K562 (cell line): ENCODE measurements around the gene PPIL6. TPM values are rescaled to one million over a fixed set of nuclear protein-coding genes. Genes with fewer than 3 reads are reported as not detected.

Source experiments
- ATAC-seq: fragments of 200-7000 bp; cut with Tn5 transposase; 3 replicates; pipeline ENCODE4 v1.9.1; 2020; ENCODE audit warnings: moderate library complexity
- BruUV-seq: library from RNA; stranded (reverse); fragments of 400-500 nt; replicated peaks from 2 replicates; lab custom pipeline; 2021; lab: Mats Ljungman, UMichigan
- CTCF ChIA-PET: fragments of 300-600 bp; formaldehyde crosslinking; extraction: SDS; loops from one replicate; lab custom pipeline; 2021; ENCODE audit warnings: low intra/inter-chr PET ratio; lab: Yijun Ruan, JAX
- POLR2A ChIA-PET: fragments of 300-600, 350-650 bp; sonication (Branson Sonifier 250); formaldehyde crosslinking; extraction: SDS; loops from one replicate; lab custom pipeline; 2021; ENCODE audit warnings: antibody characterized with exemption, inconsistent platforms; lab: Yijun Ruan, JAX
- DNase-seq, 4 experiments: peaks; one replicate each; pipeline versions ENCODE4 v3.0.0 to v3.0.0-alpha.2; 2011 to 2018; ENCODE audit warnings: low spot score in 3 of 4, mixed read lengths in 3 of 4; ENCODE audit errors: extremely low read depth in 1 of 4
- FAIRE-seq: peaks from 2 replicates; lab custom pipeline; 2011; peaks lifted over from hg19 to GRCh38; lab: Jason Lieb, UNC
- H2AFZ ChIP-seq: 2 replicates; pipeline ENCODE4 v1.6.0; 2011; ENCODE audit warnings: low read depth, low read length, control low read depth, inconsistent platforms
- H3K27ac ChIP-seq: fragments of 200-600 bp; 3 replicates; pipeline ENCODE4 v1.8.0; 2011; ENCODE audit warnings: low read depth, mild to moderate bottlenecking, control low read depth, inconsistent platforms, low read length, moderate library complexity, mixed read lengths; ENCODE audit errors: extremely low read depth
- H3K27me3 ChIP-seq, 2 experiments: fragments of 300-600 bp in 1 of 2; 2 replicates in 1 of 2; 3 replicates in 1 of 2; pipeline versions ENCODE4 v1.6.0 to v1.8.0; 2011; ENCODE audit warnings: inconsistent platforms in 2 of 2, low read length in 2 of 2, mild to moderate bottlenecking in 1 of 2, mixed read lengths in 1 of 2, moderate library complexity in 1 of 2; ENCODE audit not compliant: control insufficient read depth in 2 of 2, insufficient read depth in 2 of 2
- H3K36me3 ChIP-seq: fragments of 300-600 bp; 3 replicates; pipeline ENCODE4 v1.8.0; 2011; ENCODE audit warnings: mild to moderate bottlenecking, low read length, inconsistent platforms; ENCODE audit not compliant: control insufficient read depth, insufficient read depth
- H3K4me1 ChIP-seq, 2 experiments: fragments of 200-600 bp in 1 of 2; replicated peaks in 1 of 2; 2 replicates in 1 of 2; 3 replicates in 1 of 2; pipeline versions ENCODE4 v1.5.1 to v1.8.0; 2011; ENCODE audit warnings: inconsistent platforms in 2 of 2, low read length in 2 of 2, mild to moderate bottlenecking in 1 of 2, mixed read lengths in 1 of 2, moderate library complexity in 1 of 2; ENCODE audit not compliant: control insufficient read depth in 2 of 2, insufficient read depth in 2 of 2
- H3K4me2 ChIP-seq: 2 replicates; pipeline ENCODE4 v1.6.1; 2011; ENCODE audit warnings: low read length, control low read depth, inconsistent platforms, mixed read lengths; ENCODE audit not compliant: insufficient read depth
- H3K4me3 ChIP-seq: fragments of 200-600 bp; sonication (generic), shearing (Covaris generic); 2 replicates; pipeline ENCODE4 v1.5.1; 2016; ENCODE audit warnings: control low read depth, inconsistent platforms
- H3K79me2 ChIP-seq: fragments of 200-600 bp; 3 replicates; pipeline ENCODE4 v1.8.0; 2011; ENCODE audit warnings: low read length, inconsistent platforms; ENCODE audit not compliant: control insufficient read depth, insufficient read depth
- H3K9ac ChIP-seq, 2 experiments: 2 replicates each; pipeline versions ENCODE4 v1.6.0 to v1.6.1; 2011; ENCODE audit warnings: low read depth in 2 of 2, low read length in 2 of 2, control low read depth in 1 of 2, inconsistent platforms in 1 of 2, mild to moderate bottlenecking in 1 of 2, mixed read lengths in 1 of 2; ENCODE audit not compliant: insufficient read depth in 1 of 2
- H3K9me1 ChIP-seq: one replicate; pipeline ENCODE4 v1.6.0; 2011; ENCODE audit warnings: inconsistent platforms, mild to moderate bottlenecking, low read length, moderate library complexity; ENCODE audit not compliant: control insufficient read depth, insufficient read depth
- H3K9me3 ChIP-seq: replicated peaks from 2 replicates; pipeline ENCODE4 v1.5.1; 2011; ENCODE audit warnings: low read depth, low read length, inconsistent platforms; ENCODE audit not compliant: control insufficient read depth, insufficient read depth
- H4K20me1 ChIP-seq: replicated peaks from 2 replicates; pipeline ENCODE4 v1.6.1; 2011; ENCODE audit warnings: low read length, inconsistent platforms, mixed read lengths; ENCODE audit not compliant: control insufficient read depth, insufficient read depth
- NFE2L1 ChIP-seq: fragments of 450-650 bp; IDR thresholded peaks from 2 replicates; pipeline ENCODE4 v1.6.1; 2016; ENCODE audit warnings: missing genetic modification characterization, low read depth, mild to moderate bottlenecking, missing compliant biosample characterization, moderate library complexity, borderline replicate concordance
- SRF ChIP-seq, 2 experiments: fragments of 250-450, 450-650 bp in 1 of 2; sonication (Bioruptor Pico) in 1 of 2; sonication (generic) in 1 of 2; formaldehyde crosslinking; IDR thresholded peaks; 2 replicates each; pipeline versions ENCODE4 v1.5.0 to v1.5.1; 2020 to 2022; ENCODE audit warnings: mild to moderate bottlenecking in 1 of 2, missing genetic modification reagents in 1 of 2
- WGBS: fragments of 100-300 bp; shearing (Covaris generic); methylation state at CpG from one replicate; pipeline ENCODE4 v1.1.6; 2016; ENCODE audit warnings: low coverage, mixed read lengths; ENCODE audit not compliant: insufficient coverage; ENCODE audit errors: missing lambda C conversion rate; 5-methylcytosine and 5-hydroxymethylcytosine counted together
- in situ Hi-C: fragments of 300-500 bp; cut with MboI; formaldehyde crosslinking; loops from 4 replicates; pipeline ENCODE4 v1.15.0; 2018; ENCODE audit warnings: inconsistent platforms, mixed read lengths
- intact Hi-C: fragments of 100-400 bp; cut with micrococcal nuclease; formaldehyde crosslinking; loops from 2 replicates; pipeline ENCODE4 v1.14.2; 2022
- polyA plus RNA-seq, 8 experiments: library from polyadenylated mRNA; depleted of rRNA in 4 of 8; stranded (reverse) in 5 of 8; unstranded in 3 of 8; fragments of >200 nt; fragmentation: Nextera tagmentation in 2 of 8; fragmentation: Illumina TruSeq in 1 of 8; extraction: Ambion mirVana in 2 of 8; extraction: Trizol in 1 of 8; gene quantifications; 2 replicates each; pipeline versions ENCODE4 v1.2.1 to v1.2.3, GENCODE V29; 2011 to 2014; ENCODE audit warnings: inconsistent platforms in 1 of 8, missing spikeins in 1 of 8
- total RNA-seq, 7 experiments: library from RNA; depleted of rRNA in 6 of 7; stranded (reverse); fragments of >200 nt in 6 of 7; fragmentation: Illumina TruSeq in 2 of 7; extraction: Trizol in 2 of 7; gene quantifications; 2 replicates each; pipeline versions ENCODE4 v1.2.1 to v1.2.3, GENCODE V29; 2011 to 2021; ENCODE audit warnings: low replicate concordance in 1 of 7
- TF ChIP-seq, protein P1 (sequence below): sonication (generic); formaldehyde crosslinking; IDR thresholded peaks from 2 replicates; pipeline ENCODE4 v1.4.0; 2020; ENCODE audit warnings: mild to moderate bottlenecking, missing genetic modification reagents
- TF ChIP-seq, protein P2 (sequence below): fragments of 250-450 bp; sonication (Bioruptor Pico); IDR thresholded peaks from 2 replicates; pipeline ENCODE4 v1.4.0; 2020

PPIL6 gene
- total and polyA plus RNA-seq, 9 of the 15 experiments (the other 6 are each of a cell fraction or from before 2014, with no cell fraction given): 0.03 to 0.98 (median 0.41) TPM; not detected in 1

DNA sequence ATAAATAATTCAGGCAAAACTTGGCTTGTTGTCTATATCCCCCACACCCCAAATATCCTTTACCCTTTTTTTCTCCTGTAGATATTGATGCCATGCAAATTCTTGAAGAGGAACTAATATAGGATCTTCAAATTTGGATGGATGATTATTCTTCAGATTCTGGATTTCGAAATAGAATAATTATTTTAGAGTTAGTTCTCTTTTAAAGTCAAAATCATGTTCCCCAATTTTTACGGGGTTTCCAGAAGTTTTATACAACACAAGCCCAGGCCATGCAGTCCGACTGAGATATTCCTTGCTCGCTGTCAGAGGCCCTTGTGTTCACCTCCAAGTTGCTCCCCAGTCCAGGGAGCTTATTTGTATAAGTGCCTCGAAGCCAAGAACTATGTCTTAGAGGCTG, 4.4 kb downstream of the PPIL6 start:
- no peak for TF ChIP-seq SRF (CRISPR knock-in tag; IDR thresholded peaks at IDR 0.05)
- no peak for TF ChIP-seq NFE2L1 (tag)
- TF ChIP-seq, protein P1, sequence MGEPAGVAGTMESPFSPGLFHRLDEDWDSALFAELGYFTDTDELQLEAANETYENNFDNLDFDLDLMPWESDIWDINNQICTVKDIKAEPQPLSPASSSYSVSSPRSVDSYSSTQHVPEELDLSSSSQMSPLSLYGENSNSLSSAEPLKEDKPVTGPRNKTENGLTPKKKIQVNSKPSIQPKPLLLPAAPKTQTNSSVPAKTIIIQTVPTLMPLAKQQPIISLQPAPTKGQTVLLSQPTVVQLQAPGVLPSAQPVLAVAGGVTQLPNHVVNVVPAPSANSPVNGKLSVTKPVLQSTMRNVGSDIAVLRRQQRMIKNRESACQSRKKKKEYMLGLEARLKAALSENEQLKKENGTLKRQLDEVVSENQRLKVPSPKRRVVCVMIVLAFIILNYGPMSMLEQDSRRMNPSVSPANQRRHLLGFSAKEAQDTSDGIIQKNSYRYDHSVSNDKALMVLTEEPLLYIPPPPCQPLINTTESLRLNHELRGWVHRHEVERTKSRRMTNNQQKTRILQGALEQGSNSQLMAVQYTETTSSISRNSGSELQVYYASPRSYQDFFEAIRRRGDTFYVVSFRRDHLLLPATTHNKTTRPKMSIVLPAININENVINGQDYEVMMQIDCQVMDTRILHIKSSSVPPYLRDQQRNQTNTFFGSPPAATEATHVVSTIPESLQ (CRISPR knock-in tag): no peak
- TF ChIP-seq, protein P2, sequence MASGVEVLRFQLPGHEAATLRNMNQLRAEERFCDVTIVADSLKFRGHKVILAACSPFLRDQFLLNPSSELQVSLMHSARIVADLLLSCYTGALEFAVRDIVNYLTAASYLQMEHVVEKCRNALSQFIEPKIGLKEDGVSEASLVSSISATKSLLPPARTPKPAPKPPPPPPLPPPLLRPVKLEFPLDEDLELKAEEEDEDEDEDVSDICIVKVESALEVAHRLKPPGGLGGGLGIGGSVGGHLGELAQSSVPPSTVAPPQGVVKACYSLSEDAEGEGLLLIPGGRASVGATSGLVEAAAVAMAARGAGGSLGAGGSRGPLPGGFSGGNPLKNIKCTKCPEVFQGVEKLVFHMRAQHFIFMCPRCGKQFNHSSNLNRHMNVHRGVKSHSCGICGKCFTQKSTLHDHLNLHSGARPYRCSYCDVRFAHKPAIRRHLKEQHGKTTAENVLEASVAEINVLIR (CRISPR knock-in tag): no peak
- TF ChIP-seq, all 486 proteins: peak for 0
- 51% methylated on average over 5 of the region's 5 CpGs for WGBS
- no peak overlapping the region for H3K9ac ChIP-seq
- peaks cover 5 to 11% of the 10 kb centered on the region in 2 experiments; a peak in 4 of 5 replicates for H3K4me1 ChIP-seq
- no peak overlapping the region for H3K4me2 ChIP-seq
- no peak for DNase-seq
- H3K79me2 ChIP-seq: peaks cover 3% of the 10 kb centered on the region; the same call in 2 of the 3 replicates
- intact Hi-C loops: no loop called here
- H2AFZ ChIP-seq: no peak overlapping the region
- BruUV-seq: no TSS peak
- CTCF ChIA-PET: no interaction called here
- no peak for FAIRE-seq
- H4K20me1 ChIP-seq: no peaks in the 10 kb centered on the region
- no peak overlapping the region for H3K27ac ChIP-seq
- ATAC-seq: no peak
- in situ Hi-C loops: no loop called here
- no peak overlapping the region for H3K4me3 ChIP-seq
- no peaks in the 10 kb centered on the region for H3K27me3 ChIP-seq
- H3K36me3 ChIP-seq: no peaks in the 10 kb centered on the region
- H3K9me1 ChIP-seq: no peaks in the 10 kb centered on the region
- H3K9me3 ChIP-seq: no peaks in the 10 kb centered on the region
- POLR2A ChIA-PET: interaction anchor here (0.8 to 1.5 kb wide), 3 partner anchors 9 to 14 kb away, joined by 3 to 4 read pairs (median 3); no protein-coding TSS in a partner anchor
